Islet precursor cell (in vitro differentiated cells): ENCODE results near the gene UCK2.

Experiments used
- DNase-seq: peaks from one replicate; pipeline ENCODE4 v3.0.0-alpha.2; 2018

The UCK2 gene

GRCh38 chr1:165947797-165948455 is 120.5 kb downstream of the UCK2 start:
- DNase-seq: no peak

GRCh38 chr1:165949335-165950130 is 122.1 kb downstream of the UCK2 start:
- peak; percentile 79 for DNase-seq

GRCh38 chr1:165954940-165955339 is 127.5 kb downstream of the UCK2 start:
- no peak for DNase-seq

GRCh38 chr1:165958306-165958705 is 130.9 kb downstream of the UCK2 start:
- no peak for DNase-seq

- DNase-seq: no peak
These were observed 132.7 kb downstream of the UCK2 start for GRCh38 chr1:165960136-165960535.

- no peak for DNase-seq
These were observed 133.5 kb downstream of the UCK2 start for GRCh38 chr1:165960881-165961280.
